ENCODE measurements around the gene XPNPEP2. TPM values are rescaled to one million over a fixed set of nuclear protein-coding genes. Genes with fewer than 3 reads are reported as not detected.

Gene XPNPEP2
- total and polyA plus RNA-seq, 4 donors = 0.19 to 23.0 (median 4.9) TPM

GRCh38 chrX:129763666-129764065 is 24.9 kb downstream of the XPNPEP2 start:
- Histone ChIP-seq H3K27ac (ENCODE audit: low read depth in 1 of 2, low read length in 2 of 2) (no peak overlapping the region), H3K9ac (ENCODE audit: low read depth in 1 of 2, low read length in 2 of 2) (no peak overlapping the region), H3K27me3 (ENCODE audit: control insufficient read depth in 4 of 4, insufficient read depth in 4 of 4, low read length in 3 of 4) (no peaks in the 10 kb centered on the region), H3K4me1 (ENCODE audit: control insufficient read depth in 4 of 4, insufficient read depth in 4 of 4, low read length in 3 of 4) (no peaks in the 10 kb centered on the region), H3K36me3 (ENCODE audit: control insufficient read depth in 4 of 4, insufficient read depth in 3 of 4, low read depth in 1 of 4, low read length in 3 of 4) (no peaks in the 10 kb centered on the region), H3K4me3 (ENCODE audit: low read depth in 1 of 3, low read length in 3 of 3) (no peak overlapping the region), H3K9me3 (ENCODE audit: control insufficient read depth in 4 of 4, low read length in 3 of 4) (no peaks in the 10 kb centered on the region)
- TF ChIP-seq ZBTB33 (IDR thresholded peaks at IDR 0.05) (no peak), SP1 (IDR thresholded peaks at IDR 0.05) (no peak), ATF3 (IDR thresholded peaks at IDR 0.05) (no peak), TAF1 (conservative IDR thresholded peaks at IDR 0.05) (no peak), MAX (IDR thresholded peaks at IDR 0.05) (no peak), REST (IDR thresholded peaks at IDR 0.05) (no peak), CTCF (IDR thresholded peaks at IDR 0.05; ENCODE audit: low read depth, low read length, missing input control) (no peak), EGR1 (IDR thresholded peaks at IDR 0.05; ENCODE audit: low read depth in 2 of 2) (no peak), HNF4A (conservative IDR thresholded peaks at IDR 0.05) (no peak), RAD21 (IDR thresholded peaks at IDR 0.05) (no peak), FOXA2 (IDR thresholded peaks at IDR 0.05) (no peak), NR2F2 (IDR thresholded peaks at IDR 0.05) (no peak), YY1 (IDR thresholded peaks at IDR 0.05) (no peak), JUND (IDR thresholded peaks at IDR 0.05) (no peak), RXRA (IDR thresholded peaks at IDR 0.05) (no peak), GABPA (IDR thresholded peaks at IDR 0.05 in 1 of 2, conservative IDR thresholded peaks at IDR 0.05 in 1 of 2) (no peak)
- DNase-seq (ENCODE audit: low spot score) = no peak

GRCh38 chrX:129768186-129768585 is 29.4 kb downstream of the XPNPEP2 start:
- H3K9me3 ChIP-seq (ENCODE audit: control insufficient read depth in 4 of 4, low read length in 3 of 4) = no peaks in the 10 kb centered on the region
- H3K27me3 ChIP-seq (ENCODE audit: control insufficient read depth in 4 of 4, insufficient read depth in 4 of 4, low read length in 3 of 4) = no peaks in the 10 kb centered on the region
- no peak for DNase-seq (ENCODE audit: low spot score)
- H3K36me3 ChIP-seq (ENCODE audit: control insufficient read depth in 4 of 4, insufficient read depth in 3 of 4, low read depth in 1 of 4, low read length in 3 of 4) = no peaks in the 10 kb centered on the region
- H3K9ac ChIP-seq (ENCODE audit: low read depth in 1 of 2, low read length in 2 of 2) = no peak overlapping the region
- no peak overlapping the region for H3K27ac ChIP-seq (ENCODE audit: low read depth in 1 of 2, low read length in 2 of 2)
- H3K4me1 ChIP-seq (ENCODE audit: control insufficient read depth in 4 of 4, insufficient read depth in 4 of 4, low read length in 3 of 4) = no peaks in the 10 kb centered on the region
- no peak overlapping the region for H3K4me3 ChIP-seq (ENCODE audit: low read depth in 1 of 3, low read length in 3 of 3)
- WGBS = 96% methylated on average over 8 of the region's 8 CpGs
- no peak for TF ChIP-seq RAD21 (IDR thresholded peaks at IDR 0.05)
- no peak for TF ChIP-seq SP1 (IDR thresholded peaks at IDR 0.05)
- no peak for TF ChIP-seq TAF1 (conservative IDR thresholded peaks at IDR 0.05)
- no peak for TF ChIP-seq GABPA (IDR thresholded peaks at IDR 0.05 in 1 of 2, conservative IDR thresholded peaks at IDR 0.05 in 1 of 2)
- TF ChIP-seq JUND (IDR thresholded peaks at IDR 0.05) = no peak
- no peak for TF ChIP-seq CTCF (IDR thresholded peaks at IDR 0.05; ENCODE audit: low read depth, low read length, missing input control)
- TF ChIP-seq MAX (IDR thresholded peaks at IDR 0.05) = no peak
- no peak for TF ChIP-seq REST (IDR thresholded peaks at IDR 0.05)
- no peak for TF ChIP-seq HNF4A (conservative IDR thresholded peaks at IDR 0.05)
- no peak for TF ChIP-seq NR2F2 (IDR thresholded peaks at IDR 0.05)
- no peak for TF ChIP-seq FOXA2 (IDR thresholded peaks at IDR 0.05)

Data from liver (tissue), 9 donors.